DND-41 (cell line): Measurements from ENCODE around the gene PCSK4.

Experiments used
- ATAC-seq: fragments of 200-7000 bp; cut with Tn5 transposase; 3 replicates; pipeline ENCODE4 v1.9.1; 2021; ENCODE audit warnings: low read depth; ENCODE audit not compliant: insufficient read depth
- DNase-seq: peaks from one replicate; pipeline ENCODE4 v3.0.0-alpha.2; 2020
- H2AFZ ChIP-seq: 2 replicates; pipeline ENCODE4 v1.6.0; 2012; ENCODE audit warnings: low read depth, low read length
- H3K27ac ChIP-seq: 2 replicates; pipeline ENCODE4 v1.5.1; 2012; ENCODE audit warnings: low read length, inconsistent platforms
- H3K27me3 ChIP-seq: fragments of 200-600 bp; sonication (generic); 2 replicates; pipeline ENCODE4 v1.6.0; 2012; ENCODE audit warnings: low read length, mild to moderate bottlenecking, inconsistent platforms; ENCODE audit not compliant: insufficient read depth, poor library complexity
- H3K36me3 ChIP-seq: 2 replicates; pipeline ENCODE4 v1.5.1; 2012; ENCODE audit warnings: low read length, inconsistent platforms; ENCODE audit not compliant: insufficient read depth
- H3K4me1 ChIP-seq: 2 replicates; pipeline ENCODE4 v1.5.1; 2012; ENCODE audit warnings: mild to moderate bottlenecking, low read length; ENCODE audit not compliant: insufficient read depth
- H3K4me2 ChIP-seq: 2 replicates; pipeline ENCODE4 v1.6.0; 2012; ENCODE audit warnings: mild to moderate bottlenecking, moderate library complexity, low read length, inconsistent platforms; ENCODE audit not compliant: insufficient read depth
- H3K4me3 ChIP-seq, 2 experiments: fragments of 200-600 bp in 1 of 2; shearing (Covaris generic) in 1 of 2; 2 replicates each; pipeline ENCODE4 v1.5.1; 2012 to 2016; ENCODE audit warnings: inconsistent platforms in 2 of 2, low read length in 2 of 2, mild to moderate bottlenecking in 2 of 2, low read depth in 1 of 2, moderate library complexity in 1 of 2
- H3K79me2 ChIP-seq: 2 replicates; pipeline ENCODE4 v1.6.0; 2012; ENCODE audit warnings: low read length, inconsistent platforms; ENCODE audit not compliant: insufficient read depth
- H3K9ac ChIP-seq: 2 replicates; pipeline ENCODE4 v1.6.0; 2012; ENCODE audit warnings: low read depth, mild to moderate bottlenecking, inconsistent platforms, low read length, moderate library complexity
- H3K9me3 ChIP-seq: 2 replicates; pipeline ENCODE4 v1.5.1; 2012; ENCODE audit warnings: low read length, moderate library complexity, mild to moderate bottlenecking, inconsistent platforms; ENCODE audit not compliant: insufficient read depth, severe bottlenecking
- H4K20me1 ChIP-seq: 2 replicates; pipeline ENCODE4 v1.6.0; 2012; ENCODE audit warnings: low read length; ENCODE audit not compliant: insufficient read depth
- EZH2 ChIP-seq: IDR thresholded peaks from 3 replicates; pipeline ENCODE4 v1.6.1; 2012; ENCODE audit warnings: borderline replicate concordance, low read depth, mild to moderate bottlenecking, moderate library complexity, low read length, inconsistent platforms; ENCODE audit not compliant: severe bottlenecking
- TF ChIP-seq, protein P1 (sequence below): IDR thresholded peaks from 2 replicates; pipeline ENCODE4 v1.5.1; 2012; ENCODE audit warnings: borderline replicate concordance, low read length, moderate library complexity, mild to moderate bottlenecking; ENCODE audit not compliant: poor library complexity, severe bottlenecking; ENCODE audit errors: extremely low read depth

Gene PCSK4

DNA sequence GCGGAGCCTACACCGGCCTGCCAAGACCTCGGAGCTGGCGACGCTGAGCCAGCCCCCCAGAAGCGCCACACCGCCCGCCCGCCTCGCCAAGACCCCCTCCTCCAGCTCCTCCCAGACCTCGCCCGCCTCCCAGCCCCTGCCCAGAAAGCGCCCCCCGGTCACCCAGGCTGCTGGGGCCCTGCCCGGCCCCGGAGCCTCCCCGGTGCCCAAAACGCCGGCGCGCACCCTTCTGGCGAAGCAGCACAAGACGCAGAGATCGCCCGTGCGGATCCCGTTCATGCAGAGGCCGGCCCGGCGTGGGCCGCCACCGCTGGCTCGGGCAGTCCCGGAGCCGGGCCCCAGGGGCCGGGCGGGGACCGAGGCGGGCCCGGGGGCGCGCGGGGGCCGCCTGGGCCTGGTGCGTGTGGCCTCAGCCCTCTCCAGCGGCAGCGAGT lies 21.3 kb downstream of the PCSK4 start:
- ATAC-seq (no peak), DNase-seq (no peak)
- Histone ChIP-seq H2AFZ (no peak overlapping the region), H3K36me3 (no peaks in the 10 kb centered on the region), H3K9ac (no peak overlapping the region), H3K27me3 (no peaks in the 10 kb centered on the region), H3K79me2 (peaks cover 5% of the 10 kb centered on the region; the same call in 1 of the 2 replicates), H3K4me2 (no peak overlapping the region), H3K4me1 (peaks cover 23% of the 10 kb centered on the region), H4K20me1 (peaks cover 61% of the 10 kb centered on the region), H3K27ac (no peak overlapping the region), H3K4me3 (no peak overlapping the region), H3K9me3 (no peaks in the 10 kb centered on the region)
- TF ChIP-seq, protein P1, sequence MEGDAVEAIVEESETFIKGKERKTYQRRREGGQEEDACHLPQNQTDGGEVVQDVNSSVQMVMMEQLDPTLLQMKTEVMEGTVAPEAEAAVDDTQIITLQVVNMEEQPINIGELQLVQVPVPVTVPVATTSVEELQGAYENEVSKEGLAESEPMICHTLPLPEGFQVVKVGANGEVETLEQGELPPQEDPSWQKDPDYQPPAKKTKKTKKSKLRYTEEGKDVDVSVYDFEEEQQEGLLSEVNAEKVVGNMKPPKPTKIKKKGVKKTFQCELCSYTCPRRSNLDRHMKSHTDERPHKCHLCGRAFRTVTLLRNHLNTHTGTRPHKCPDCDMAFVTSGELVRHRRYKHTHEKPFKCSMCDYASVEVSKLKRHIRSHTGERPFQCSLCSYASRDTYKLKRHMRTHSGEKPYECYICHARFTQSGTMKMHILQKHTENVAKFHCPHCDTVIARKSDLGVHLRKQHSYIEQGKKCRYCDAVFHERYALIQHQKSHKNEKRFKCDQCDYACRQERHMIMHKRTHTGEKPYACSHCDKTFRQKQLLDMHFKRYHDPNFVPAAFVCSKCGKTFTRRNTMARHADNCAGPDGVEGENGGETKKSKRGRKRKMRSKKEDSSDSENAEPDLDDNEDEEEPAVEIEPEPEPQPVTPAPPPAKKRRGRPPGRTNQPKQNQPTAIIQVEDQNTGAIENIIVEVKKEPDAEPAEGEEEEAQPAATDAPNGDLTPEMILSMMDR, result no peak
- no peak for TF ChIP-seq EZH2

DNA sequence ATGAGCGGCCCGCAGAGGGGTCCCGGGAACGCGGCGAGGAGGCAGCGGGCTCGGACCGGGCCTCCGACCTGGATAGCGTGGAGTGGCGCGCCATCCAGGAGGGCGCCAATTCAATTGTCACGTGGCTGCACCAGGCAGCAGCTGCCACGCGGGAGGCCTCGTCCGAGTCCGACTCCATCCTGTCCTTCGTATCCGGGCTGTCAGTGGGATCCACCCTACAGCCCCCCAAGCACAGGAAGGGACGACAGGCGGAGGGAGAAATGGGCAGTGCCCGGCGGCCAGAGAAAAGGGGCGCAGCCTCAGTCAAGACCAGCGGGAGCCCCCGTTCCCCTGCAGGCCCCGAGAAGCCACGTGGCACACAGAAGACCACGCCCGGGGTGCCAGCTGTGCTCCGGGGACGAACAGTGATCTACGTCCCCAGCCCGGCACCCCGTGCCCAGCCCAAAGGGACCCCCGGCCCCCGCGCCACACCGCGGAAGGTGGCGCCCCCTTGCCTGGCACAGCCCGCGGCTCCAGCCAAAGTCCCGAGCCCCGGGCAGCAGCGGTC lies 21.8 kb downstream of the PCSK4 start:
- DNase-seq (no peak), ATAC-seq (no peak)
- TF ChIP-seq, protein P1, result no peak
- no peak for TF ChIP-seq EZH2
- H4K20me1 ChIP-seq, result peaks cover 56% of the 10 kb centered on the region
- peaks cover 5% of the 10 kb centered on the region; the same call in 1 of the 2 replicates for H3K79me2 ChIP-seq
- H3K4me3 ChIP-seq, result no peak overlapping the region
- H3K27ac ChIP-seq, result no peak overlapping the region
- H3K4me2 ChIP-seq, result no peak overlapping the region
- H3K27me3 ChIP-seq, result no peaks in the 10 kb centered on the region
- no peak overlapping the region for H3K9ac ChIP-seq
- H3K36me3 ChIP-seq, result no peaks in the 10 kb centered on the region
- no peak overlapping the region for H2AFZ ChIP-seq
- no peaks in the 10 kb centered on the region for H3K9me3 ChIP-seq
- H3K4me1 ChIP-seq, result peaks cover 23% of the 10 kb centered on the region

- Histone ChIP-seq H4K20me1 (peaks cover 49% of the 10 kb centered on the region), H2AFZ (no peak overlapping the region), H3K36me3 (no peaks in the 10 kb centered on the region), H3K4me1 (peaks cover 23% of the 10 kb centered on the region), H3K27ac (no peak overlapping the region), H3K9me3 (no peaks in the 10 kb centered on the region), H3K9ac (no peak overlapping the region), H3K4me2 (no peak overlapping the region), H3K4me3 (no peak overlapping the region), H3K27me3 (no peaks in the 10 kb centered on the region), H3K79me2 (peaks cover 1% of the 10 kb centered on the region; the same call in 1 of the 2 replicates)
- TF ChIP-seq EZH2, result no peak
- TF ChIP-seq, protein P1, result no peak
- DNase-seq (no peak), ATAC-seq (no peak)
Observed at GRCh38 chr19:1467490-1468273, 22.5 kb downstream of the PCSK4 start.
